Pancreas (tissue), 10 donors: ENCODE measurements around the gene SLC38A7. TPM values are rescaled to one million over a fixed set of nuclear protein-coding genes. Genes with fewer than 3 reads are reported as not detected.
"Not testable (repeated sequence)": the region's sequence is repeated elsewhere in the genome, so short reads cannot be mapped to it uniquely, and the experiment has no call there.

Experiments
- ATAC-seq, 4 donors: fragments of 200-7000 bp; cut with Tn5 transposase; one replicate each; pipeline versions ENCODE4 v1.8.0 to v1.9.1; 2020; ENCODE audit warnings: mild to moderate bottlenecking in 4 of 4, moderate library complexity in 4 of 4
- DNase-seq, 6 donors: peaks; one replicate each; pipeline ENCODE4 v3.0.0-alpha.2; 2020
- FAIRE-seq: peaks from 2 replicates; lab custom pipeline; 2012; peaks lifted over from hg19 to GRCh38; lab: Jason Lieb, UNC
- H3K27ac ChIP-seq, 4 donors: fragments of 200-600 bp; sonication (generic); 1 replicate in 3 of 4; 2 replicates in 1 of 4; pipeline versions ENCODE4 v1.5.0 to v1.8.0; 2020
- H3K27me3 ChIP-seq, 4 donors: fragments of 200-600 bp; one replicate each; pipeline ENCODE4 v1.8.0; 2021
- H3K36me3 ChIP-seq, 3 donors: fragments of 200-600 bp; sonication (generic) in 1 of 3; one replicate each; pipeline versions ENCODE4 v1.5.0 to v1.8.0; 2020 to 2021
- H3K4me1 ChIP-seq, 3 donors: fragments of 200-600 bp; one replicate each; pipeline ENCODE4 v1.8.0; 2021
- H3K4me3 ChIP-seq, 4 donors: fragments of 200-600 bp; sonication (generic) in 2 of 4; one replicate each; pipeline versions ENCODE4 v1.5.0 to v1.8.0; 2020 to 2021
- H3K9me3 ChIP-seq, 4 donors: fragments of 200-600 bp; one replicate each; pipeline ENCODE4 v1.8.0; 2021
- CTCF ChIP-seq, 4 donors: fragments of 200-600 bp; sonication (generic) in 3 of 4; IDR thresholded peaks; one replicate each; pipeline versions ENCODE4 v1.5.0 to v1.8.0; 2021; ENCODE audit warnings: antibody characterized with exemption in 4 of 4
- WGBS, 2 donors: extraction: QIAGEN DNeasy Blood & Tissue Kit; methylation state at CpG; one replicate each; pipeline ENCODE4 v1.1.7; 2013; 5-methylcytosine and 5-hydroxymethylcytosine counted together
- intact Hi-C, 3 donors: fragments of 100-400 bp; cut with DNase I; formaldehyde crosslinking; loops; one replicate each; pipeline versions ENCODE4 v1.11.1 to v1.14.2; 2022
- polyA plus RNA-seq, 2 donors: library from polyadenylated mRNA; stranded (reverse); fragments of 200-250 nt; gene quantifications; one replicate each; pipeline ENCODE4 v1.2.3, GENCODE V29; 2013
- total RNA-seq, 6 donors: library from RNA; stranded (reverse); fragmentation: NEBNext Ultra II Directional in 4 of 6; extraction: Animal tissue kit (Norgen Biotek cat#: 25700) in 4 of 6; gene quantifications; one replicate each; pipeline versions ENCODE4 v1.2.1 to v1.2.4, GENCODE V29; 2021 to 2023
- donor health status: healthy with polysubstance abuse.
- donor health status: DM: no; HTN: no; CAD: no; lungs with moderate emphysema.
- donor health status: DM: no; HTN: no; CAD: no.
- donor health status: control.
- donor health status: control.
- donor health status: Bipolar disorder and iron deficiency.
- donor health status: DM: yes; HTN: yes; CAD: no.
- donor health status: DM: no; HTN: no; CAD: no.
- donor health status: DM: no; HTN: no; CAD: no.
- donor health status: DM: yes; HTN: yes; CAD: no.

The SLC38A7 gene
- total and polyA plus RNA-seq, 8 donors = 3.0 to 11.3 (median 5.8) TPM

GRCh38 chr16:58665200-58665599 is 19.4 kb downstream of the SLC38A7 start:
- intact Hi-C loops = loop anchor here in 1 of 3 donors (2.0 kb wide), 1 partner anchor 154 kb away; no protein-coding TSS in a partner anchor
- no peak for TF ChIP-seq CTCF (IDR thresholded peaks at IDR 0.05)
- no peak for FAIRE-seq
- Histone ChIP-seq H3K4me3 (no peak overlapping the region), H3K27me3 (no peaks in the 10 kb centered on the region), H3K4me1 (no peaks in the 10 kb centered on the region), H3K9me3 (no peaks in the 10 kb centered on the region), H3K27ac (no peak overlapping the region), H3K36me3 (no peaks in the 10 kb centered on the region)
- WGBS, 2 donors = 58 to 87% methylated on average over 8 of the region's 8 CpGs
- no peak for DNase-seq
- no peak for ATAC-seq

GRCh38 chr16:58661199-58661830 is 23.3 kb downstream of the SLC38A7 start:
- intact Hi-C loops = no loop called here
- Histone ChIP-seq H3K4me1 (no peaks in the 10 kb centered on the region), H3K4me3 (no peak overlapping the region), H3K9me3 (no peaks in the 10 kb centered on the region), H3K36me3 (no peaks in the 10 kb centered on the region), H3K27me3 (no peaks in the 10 kb centered on the region), H3K27ac (no peak overlapping the region)
- peak in 4 of 6 donors; percentile 37 to 70 (median 48) for DNase-seq
- TF ChIP-seq CTCF (IDR thresholded peaks at IDR 0.05) = peak in 3 of 4 donors; percentile 30 to 37 (median 33)
- WGBS, 2 donors = 20 to 21% methylated on average over 12 of the region's 12 CpGs
- no peak for FAIRE-seq
- peak; percentile 96 to 100 (median 99) for ATAC-seq

GRCh38 chr16:58659911-58660310 is 24.7 kb downstream of the SLC38A7 start:
- not testable (repeated sequence) for H3K4me3 ChIP-seq, H3K27me3 ChIP-seq, DNase-seq, H3K36me3 ChIP-seq, H3K27ac ChIP-seq, FAIRE-seq, ATAC-seq, H3K9me3 ChIP-seq, H3K4me1 ChIP-seq
- 77 to 89% methylated on average over 11 of the region's 11 CpGs for WGBS, 2 donors
- intact Hi-C loops = loop anchor here in 1 of 3 donors (5.0 kb wide), 1 partner anchor 148 kb away; no protein-coding TSS in a partner anchor

- H3K36me3 ChIP-seq = no peaks in the 10 kb centered on the region
- H3K9me3 ChIP-seq = no peaks in the 10 kb centered on the region
- H3K4me3 ChIP-seq = no peak overlapping the region
- WGBS, 2 donors = 86 to 87% methylated on average over 3 of the region's 3 CpGs
- no peaks in the 10 kb centered on the region for H3K27me3 ChIP-seq
- TF ChIP-seq CTCF (IDR thresholded peaks at IDR 0.05) = no peak
- DNase-seq (no peak), FAIRE-seq (no peak), ATAC-seq (no peak)
- peaks cover 0 to 6% (median 0%) of the 10 kb centered on the region in 3 donors for H3K4me1 ChIP-seq
- intact Hi-C loops = loop anchor here in 1 of 3 donors (5.0 kb wide), 1 partner anchor 147 kb away; no protein-coding TSS in a partner anchor
- H3K27ac ChIP-seq = no peak overlapping the region
Measured at GRCh38 chr16:58658796-58659211, 25.8 kb downstream of the SLC38A7 start.

- no peak for DNase-seq
- no peak for ATAC-seq
- Histone ChIP-seq H3K27me3 (no peaks in the 10 kb centered on the region), H3K4me3 (no peak overlapping the region), H3K27ac (no peak overlapping the region), H3K4me1 (peaks cover 0 to 6% (median 0%) of the 10 kb centered on the region in 3 donors), H3K9me3 (no peaks in the 10 kb centered on the region), H3K36me3 (no peaks in the 10 kb centered on the region)
- intact Hi-C loops = loop anchor here in 1 of 3 donors (5.0 kb wide), 1 partner anchor 145 kb away; no protein-coding TSS in a partner anchor
- no peak for FAIRE-seq
- TF ChIP-seq CTCF (IDR thresholded peaks at IDR 0.05) = no peak
- 59 to 64% methylated on average over 4 of the region's 4 CpGs for WGBS, 2 donors
Measured at GRCh38 chr16:58656899-58657298, 27.7 kb downstream of the SLC38A7 start.
